Tibial nerve (tissue), 4 donors: ENCODE measurements around the gene SLC2A9.

Source experiments
- EP300 ChIP-seq, 2 donors: sonication (generic); formaldehyde crosslinking; IDR thresholded peaks; one replicate each; pipeline ENCODE4 v1.6.1; 2017; ENCODE audit warnings: antibody characterized with exemption in 2 of 2, mild to moderate bottlenecking in 1 of 2
- TF ChIP-seq, protein P1 (sequence below), 5 experiments: fragments of 200-600 bp in 3 of 5; fragments of 450-650 bp in 2 of 5; sonication (generic) in 3 of 5; IDR thresholded peaks; one replicate each; pipeline ENCODE4 v1.5.1; 2016 to 2019; ENCODE audit warnings: antibody characterized with exemption in 5 of 5, mild to moderate bottlenecking in 3 of 5, moderate library complexity in 2 of 5

DNA sequence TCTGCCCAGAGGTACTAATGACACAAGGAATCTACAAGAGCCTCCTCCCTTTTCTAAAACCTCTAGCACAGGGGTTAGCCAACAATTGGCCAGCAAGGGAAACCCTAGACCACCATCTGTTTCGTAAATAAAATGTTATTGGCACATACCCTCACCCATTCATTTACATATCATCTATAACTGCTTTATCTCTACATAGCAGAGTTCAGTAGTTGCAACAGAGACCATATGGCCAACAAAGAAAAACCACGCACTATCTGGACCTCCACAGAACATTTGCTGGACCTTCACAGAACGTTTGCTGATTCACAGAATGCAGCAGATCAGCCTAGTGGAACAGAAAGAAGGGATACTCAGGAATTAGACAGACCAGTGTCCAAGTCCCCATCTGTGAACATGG is 9.4 kb downstream of the SLC2A9 start:
- TF ChIP-seq, protein P1, sequence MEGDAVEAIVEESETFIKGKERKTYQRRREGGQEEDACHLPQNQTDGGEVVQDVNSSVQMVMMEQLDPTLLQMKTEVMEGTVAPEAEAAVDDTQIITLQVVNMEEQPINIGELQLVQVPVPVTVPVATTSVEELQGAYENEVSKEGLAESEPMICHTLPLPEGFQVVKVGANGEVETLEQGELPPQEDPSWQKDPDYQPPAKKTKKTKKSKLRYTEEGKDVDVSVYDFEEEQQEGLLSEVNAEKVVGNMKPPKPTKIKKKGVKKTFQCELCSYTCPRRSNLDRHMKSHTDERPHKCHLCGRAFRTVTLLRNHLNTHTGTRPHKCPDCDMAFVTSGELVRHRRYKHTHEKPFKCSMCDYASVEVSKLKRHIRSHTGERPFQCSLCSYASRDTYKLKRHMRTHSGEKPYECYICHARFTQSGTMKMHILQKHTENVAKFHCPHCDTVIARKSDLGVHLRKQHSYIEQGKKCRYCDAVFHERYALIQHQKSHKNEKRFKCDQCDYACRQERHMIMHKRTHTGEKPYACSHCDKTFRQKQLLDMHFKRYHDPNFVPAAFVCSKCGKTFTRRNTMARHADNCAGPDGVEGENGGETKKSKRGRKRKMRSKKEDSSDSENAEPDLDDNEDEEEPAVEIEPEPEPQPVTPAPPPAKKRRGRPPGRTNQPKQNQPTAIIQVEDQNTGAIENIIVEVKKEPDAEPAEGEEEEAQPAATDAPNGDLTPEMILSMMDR (IDR thresholded peaks at IDR 0.05) = no peak
- TF ChIP-seq EP300 (IDR thresholded peaks at IDR 0.05) = no peak
